Bronchial epithelial cell (primary cell): ENCODE results near the gene MT1G. TPM values are rescaled to one million over a fixed set of nuclear protein-coding genes. Genes with fewer than 3 reads are reported as not detected.

Source experiments
- DNase-seq: peaks from one replicate; pipeline ENCODE4 v3.0.0-alpha.2; 2010; ENCODE audit warnings: low read depth
- FAIRE-seq: peaks from 2 replicates; lab custom pipeline; 2011; peaks lifted over from hg19 to GRCh38; lab: Jason Lieb, UNC
- H3K27me3 ChIP-seq: 2 replicates; pipeline ENCODE4 v1.5.1; 2011; ENCODE audit warnings: low read length; ENCODE audit not compliant: control insufficient read depth, insufficient read depth
- H3K36me3 ChIP-seq: 2 replicates; pipeline ENCODE4 v1.5.1; 2011; ENCODE audit warnings: low read length; ENCODE audit not compliant: control insufficient read depth, insufficient read depth
- H3K4me3 ChIP-seq: 2 replicates; pipeline ENCODE4 v1.5.1; 2011; ENCODE audit warnings: mild to moderate bottlenecking, low read depth, low read length, control low read depth
- total RNA-seq: library from RNA; depleted of rRNA; stranded (reverse); fragments of >200 nt; gene quantifications from 2 replicates; pipeline ENCODE4 v1.2.1, GENCODE V29; 2014
- TF ChIP-seq, protein P1 (sequence below): IDR thresholded peaks from 2 replicates; pipeline ENCODE4 v1.5.1; 2011; ENCODE audit warnings: mild to moderate bottlenecking, moderate library complexity, low read length, control low read depth, inconsistent platforms; ENCODE audit not compliant: insufficient read depth, severe bottlenecking

The MT1G gene
- total RNA-seq, 1 donor from 2014 or later = not detected

- no peak overlapping the region for H3K4me3 ChIP-seq
- peaks cover 7% of the 10 kb centered on the region for H3K27me3 ChIP-seq
- H3K36me3 ChIP-seq = no peaks in the 10 kb centered on the region
- FAIRE-seq (no peak), DNase-seq (no peak)
- TF ChIP-seq, protein P1, sequence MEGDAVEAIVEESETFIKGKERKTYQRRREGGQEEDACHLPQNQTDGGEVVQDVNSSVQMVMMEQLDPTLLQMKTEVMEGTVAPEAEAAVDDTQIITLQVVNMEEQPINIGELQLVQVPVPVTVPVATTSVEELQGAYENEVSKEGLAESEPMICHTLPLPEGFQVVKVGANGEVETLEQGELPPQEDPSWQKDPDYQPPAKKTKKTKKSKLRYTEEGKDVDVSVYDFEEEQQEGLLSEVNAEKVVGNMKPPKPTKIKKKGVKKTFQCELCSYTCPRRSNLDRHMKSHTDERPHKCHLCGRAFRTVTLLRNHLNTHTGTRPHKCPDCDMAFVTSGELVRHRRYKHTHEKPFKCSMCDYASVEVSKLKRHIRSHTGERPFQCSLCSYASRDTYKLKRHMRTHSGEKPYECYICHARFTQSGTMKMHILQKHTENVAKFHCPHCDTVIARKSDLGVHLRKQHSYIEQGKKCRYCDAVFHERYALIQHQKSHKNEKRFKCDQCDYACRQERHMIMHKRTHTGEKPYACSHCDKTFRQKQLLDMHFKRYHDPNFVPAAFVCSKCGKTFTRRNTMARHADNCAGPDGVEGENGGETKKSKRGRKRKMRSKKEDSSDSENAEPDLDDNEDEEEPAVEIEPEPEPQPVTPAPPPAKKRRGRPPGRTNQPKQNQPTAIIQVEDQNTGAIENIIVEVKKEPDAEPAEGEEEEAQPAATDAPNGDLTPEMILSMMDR = no peak
Observed at GRCh38 chr16:56662357-56663354, 5.2 kb downstream of the MT1G start.

GRCh38 chr16:56658327-56658875, 9.5 kb downstream of the MT1G start:
- FAIRE-seq (no peak), DNase-seq (no peak)
- TF ChIP-seq, protein P1 = no peak
- H3K36me3 ChIP-seq = no peaks in the 10 kb centered on the region
- H3K27me3 ChIP-seq = no peaks in the 10 kb centered on the region
- no peak overlapping the region for H3K4me3 ChIP-seq

DNA sequence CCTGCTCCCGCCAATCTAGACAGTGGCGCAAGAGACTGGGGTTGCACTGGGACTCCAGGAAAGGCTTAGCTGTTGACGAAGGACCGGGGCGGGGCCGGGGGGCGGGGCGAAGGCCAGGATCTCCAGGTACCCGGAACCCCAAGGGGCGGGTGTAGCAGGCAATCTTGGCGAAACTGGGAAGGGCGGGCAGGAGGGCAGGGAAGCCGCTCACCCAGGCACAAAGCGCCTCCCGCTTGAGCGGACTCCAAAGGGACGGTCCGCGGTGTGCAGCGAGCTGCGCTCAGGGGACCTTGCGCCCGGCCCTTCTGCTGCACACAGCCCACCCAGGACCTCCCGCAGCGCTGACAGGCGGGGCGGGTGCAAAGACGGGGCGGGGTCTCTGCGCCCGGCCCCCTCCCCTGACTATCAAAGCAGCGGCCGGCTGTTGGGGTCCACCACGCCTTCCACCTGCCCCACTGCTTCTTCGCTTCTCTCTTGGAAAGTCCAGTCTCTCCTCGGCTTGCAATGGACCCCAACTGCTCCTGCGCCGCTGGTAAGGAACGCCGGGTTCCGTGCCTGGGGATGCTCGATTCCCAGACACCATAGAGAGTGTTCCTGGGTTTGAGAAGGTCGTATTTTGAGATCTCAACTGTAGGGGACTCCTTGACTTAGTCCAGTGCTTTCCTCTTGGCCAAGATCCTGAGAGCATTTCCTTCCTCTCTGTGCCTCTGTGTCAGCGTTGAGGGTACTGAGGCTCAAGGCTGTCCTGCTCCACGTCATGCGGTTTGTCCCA, 10.1 kb downstream of the MT1G start, which contains the start of gene MT1F:
Gene MT1F, plus strand, starts transcription at position 405 of the 772 bp plus-strand sequence. Its CDS starts 100 bp downstream, at position 505.
- no peaks in the 10 kb centered on the region for H3K36me3 ChIP-seq
- TF ChIP-seq, protein P1 = no peak
- peaks cover 1% of the 10 kb centered on the region for H3K27me3 ChIP-seq
- H3K4me3 ChIP-seq = peak within 1 kb of the TSS; percentile 41
- FAIRE-seq (no peak), DNase-seq (peak; percentile 82)

DNA sequence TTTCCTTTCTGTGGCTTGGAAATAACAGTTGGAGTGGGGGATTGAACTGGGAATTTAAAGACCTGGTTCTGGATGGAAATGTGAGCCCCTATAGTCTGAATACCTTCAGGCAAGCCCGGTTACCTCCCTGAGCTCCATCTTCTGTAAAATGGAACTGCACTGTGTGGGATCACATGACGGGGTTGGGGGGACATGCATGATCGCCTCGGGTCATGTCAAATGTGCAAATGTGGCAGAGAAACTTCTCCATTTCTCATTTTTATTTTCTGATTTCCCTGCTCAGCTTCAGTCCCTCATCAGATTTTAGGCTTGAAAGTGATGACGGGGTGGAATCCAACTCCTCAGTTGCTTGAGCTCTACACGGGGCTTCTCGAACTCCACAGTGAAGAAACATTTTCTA, 14.6 kb downstream of the MT1G start:
- Histone ChIP-seq H3K4me3 (no peak overlapping the region), H3K36me3 (no peaks in the 10 kb centered on the region), H3K27me3 (peaks cover 16% of the 10 kb centered on the region)
- FAIRE-seq (no peak), DNase-seq (no peak)
- TF ChIP-seq, protein P1 = no peak

- Histone ChIP-seq H3K36me3 (no peaks in the 10 kb centered on the region), H3K4me3 (no peak overlapping the region), H3K27me3 (peaks cover 16% of the 10 kb centered on the region)
- DNase-seq (no peak), FAIRE-seq (no peak)
- TF ChIP-seq, protein P1 = no peak
Observed at GRCh38 chr16:56652600-56652999, 15.3 kb downstream of the MT1G start.
